Measurements from ENCODE around the gene GFOD1. TPM values are rescaled to one million over a fixed set of nuclear protein-coding genes. Genes with fewer than 3 reads are reported as not detected.

The GFOD1 gene
- total and polyA plus RNA-seq, 2 of the 4 experiments (the other 2 are of a cell fraction): 1.8 to 3.4 TPM

DNA sequence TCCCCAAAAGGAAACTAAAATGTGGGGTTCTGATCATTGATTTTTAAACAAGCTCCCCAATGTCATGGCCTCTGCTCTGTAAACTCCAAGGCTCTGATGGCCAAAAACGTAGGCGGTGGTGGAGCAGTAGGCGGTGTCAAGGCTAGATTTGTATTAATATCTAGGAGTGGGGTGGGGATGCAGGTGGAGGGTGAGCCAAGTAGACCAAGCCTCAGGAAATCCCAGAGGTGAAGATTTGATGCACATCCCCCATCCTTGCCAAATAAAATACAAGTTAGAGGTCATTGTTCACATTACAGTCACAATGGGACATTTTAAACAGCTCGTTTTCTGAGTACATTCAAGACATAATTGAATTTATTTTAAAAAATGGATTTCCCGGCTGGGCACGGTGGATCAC is 128.1 kb downstream of the GFOD1 start:
- no peak overlapping the region for H2AFZ ChIP-seq (replicated peaks; ENCODE audit: low read length, poor library complexity)
- H3K79me1 ChIP-seq (ENCODE audit: low read depth in 1 of 2, low read length in 2 of 2): peaks cover 0 to 9% of the 10 kb centered on the region in 2 experiments; a peak in 2 of 4 replicates
- H3K23ac ChIP-seq (ENCODE audit: low read depth, low read length): no peak overlapping the region
- WGBS, 2 experiments (ENCODE audit: extremely low coverage in 2 of 2, insufficient read length in 1 of 2): no CpG with 5 or more reads among the region's 6 CpGs
- no peak overlapping the region for H3K4ac ChIP-seq (ENCODE audit: low read depth, low read length)
- no TSS peak for BruUV-seq (replicated peaks)
- H3K27me3 ChIP-seq (ENCODE audit: control insufficient read depth, insufficient read depth, low read length): no peaks in the 10 kb centered on the region
- TF ChIP-seq CEBPB (IDR thresholded peaks at IDR 0.05; ENCODE audit: low read depth, low read length) (no peak), RCOR1 (IDR thresholded peaks at IDR 0.05; ENCODE audit: insufficient replicate concordance, low read length) (no peak), NFE2L2 (IDR thresholded peaks at IDR 0.05; ENCODE audit: low read depth, low read length) (no peak), POLR2A (IDR thresholded peaks at IDR 0.05; ENCODE audit: low read depth, low read length) (no peak), FOS (IDR thresholded peaks at IDR 0.05; ENCODE audit: low read depth, low read length) (no peak), ELK1 (IDR thresholded peaks at IDR 0.05; ENCODE audit: borderline replicate concordance, low read depth, low read length) (no peak), RAD21 (IDR thresholded peaks at IDR 0.05; ENCODE audit: low read length) (no peak), BHLHE40 (IDR thresholded peaks at IDR 0.05; ENCODE audit: low read depth, low read length) (no peak), CHD1 (IDR thresholded peaks at IDR 0.05; ENCODE audit: low read depth, low read length) (no peak)
- TF ChIP-seq, protein P1, sequence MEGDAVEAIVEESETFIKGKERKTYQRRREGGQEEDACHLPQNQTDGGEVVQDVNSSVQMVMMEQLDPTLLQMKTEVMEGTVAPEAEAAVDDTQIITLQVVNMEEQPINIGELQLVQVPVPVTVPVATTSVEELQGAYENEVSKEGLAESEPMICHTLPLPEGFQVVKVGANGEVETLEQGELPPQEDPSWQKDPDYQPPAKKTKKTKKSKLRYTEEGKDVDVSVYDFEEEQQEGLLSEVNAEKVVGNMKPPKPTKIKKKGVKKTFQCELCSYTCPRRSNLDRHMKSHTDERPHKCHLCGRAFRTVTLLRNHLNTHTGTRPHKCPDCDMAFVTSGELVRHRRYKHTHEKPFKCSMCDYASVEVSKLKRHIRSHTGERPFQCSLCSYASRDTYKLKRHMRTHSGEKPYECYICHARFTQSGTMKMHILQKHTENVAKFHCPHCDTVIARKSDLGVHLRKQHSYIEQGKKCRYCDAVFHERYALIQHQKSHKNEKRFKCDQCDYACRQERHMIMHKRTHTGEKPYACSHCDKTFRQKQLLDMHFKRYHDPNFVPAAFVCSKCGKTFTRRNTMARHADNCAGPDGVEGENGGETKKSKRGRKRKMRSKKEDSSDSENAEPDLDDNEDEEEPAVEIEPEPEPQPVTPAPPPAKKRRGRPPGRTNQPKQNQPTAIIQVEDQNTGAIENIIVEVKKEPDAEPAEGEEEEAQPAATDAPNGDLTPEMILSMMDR (conservative IDR thresholded peaks at IDR 0.05; ENCODE audit: low read depth, low read length): no peak
- TF ChIP-seq, protein P2, sequence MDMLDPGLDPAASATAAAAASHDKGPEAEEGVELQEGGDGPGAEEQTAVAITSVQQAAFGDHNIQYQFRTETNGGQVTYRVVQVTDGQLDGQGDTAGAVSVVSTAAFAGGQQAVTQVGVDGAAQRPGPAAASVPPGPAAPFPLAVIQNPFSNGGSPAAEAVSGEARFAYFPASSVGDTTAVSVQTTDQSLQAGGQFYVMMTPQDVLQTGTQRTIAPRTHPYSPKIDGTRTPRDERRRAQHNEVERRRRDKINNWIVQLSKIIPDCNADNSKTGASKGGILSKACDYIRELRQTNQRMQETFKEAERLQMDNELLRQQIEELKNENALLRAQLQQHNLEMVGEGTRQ (IDR thresholded peaks at IDR 0.05; ENCODE audit: low read depth, low read length): no peak
- no peak overlapping the region for H3K4me2 ChIP-seq (ENCODE audit: low read depth, low read length)
- no peak overlapping the region for H2BK20ac ChIP-seq (ENCODE audit: low read depth, low read length)
- no peak for ATAC-seq (ENCODE audit: low read depth)
- H3K9ac ChIP-seq (ENCODE audit: low read depth, low read length): no peak overlapping the region
- H2BK15ac ChIP-seq (ENCODE audit: low read depth, low read length): no peak overlapping the region
- DNase-seq: no peak
- H3K9me3 ChIP-seq (ENCODE audit: control insufficient read depth, insufficient read depth, low read length): no peaks in the 10 kb centered on the region
- no peak overlapping the region for H4K91ac ChIP-seq (ENCODE audit: insufficient read depth, low read depth, low read length)
- H3K36me3 ChIP-seq (ENCODE audit: control insufficient read depth, insufficient read depth, low read length): no peaks in the 10 kb centered on the region
- H4K5ac ChIP-seq (ENCODE audit: low read depth, low read length): no peak overlapping the region
- H2BK120ac ChIP-seq (ENCODE audit: low read depth, low read length): no peak overlapping the region
- H3K18ac ChIP-seq (ENCODE audit: low read depth, low read length): no peak overlapping the region
- no peak overlapping the region for H3K56ac ChIP-seq (ENCODE audit: extremely low read depth, insufficient read depth, low read length)
- no peaks in the 10 kb centered on the region for H4K20me1 ChIP-seq (ENCODE audit: insufficient read depth, low read length)
- intact Hi-C loops (cut with micrococcal nuclease): no loop called here
- dilution Hi-C loops (cut with HindIII; ENCODE audit: low sequenced_read_pairs, unreplicated experiment): no loop called here
- H2BK5ac ChIP-seq (ENCODE audit: low read depth, low read length, poor library complexity, severe bottlenecking): no peak overlapping the region
- H3K14ac ChIP-seq (replicated peaks; ENCODE audit: low read depth, low read length): no peak overlapping the region
- POLR2A ChIA-PET (ENCODE audit: unreplicated experiment): no interaction called here
- no peak overlapping the region for H4K8ac ChIP-seq (ENCODE audit: low read depth in 2 of 2, low read length in 2 of 2)
- CTCF ChIA-PET: no interaction called here
- H2AK5ac ChIP-seq (ENCODE audit: low read depth, low read length): peak overlapping the region; percentile 28; the same call in 1 of the 2 replicates
- peaks cover 23% of the 10 kb centered on the region for H3K4me1 ChIP-seq (ENCODE audit: control insufficient read depth, insufficient read depth, low read length)
- peaks cover 23% of the 10 kb centered on the region for H3K9me1 ChIP-seq (ENCODE audit: insufficient read depth, low read length)
- no peak overlapping the region for H3K27ac ChIP-seq (ENCODE audit: insufficient read depth, low read length)
- no peak overlapping the region for H3K4me3 ChIP-seq (ENCODE audit: insufficient read depth, low read depth, low read length)
- no peak overlapping the region for H2AK9ac ChIP-seq (replicated peaks; ENCODE audit: low read depth, low read length, poor library complexity)
- in situ Hi-C loops (cut with MboI; ENCODE audit: low sequenced_read_pairs): no loop called here
